NCI-H1092 treated with DMSO at 0.1 percent for 48 hours (cell line): ENCODE measurements around the gene ATF5.

Experiments used
- DNase-seq: peaks from one replicate; lab custom pipeline; 2025; lab: John Stamatoyannopoulos, UW

ATF5 gene, protein sequence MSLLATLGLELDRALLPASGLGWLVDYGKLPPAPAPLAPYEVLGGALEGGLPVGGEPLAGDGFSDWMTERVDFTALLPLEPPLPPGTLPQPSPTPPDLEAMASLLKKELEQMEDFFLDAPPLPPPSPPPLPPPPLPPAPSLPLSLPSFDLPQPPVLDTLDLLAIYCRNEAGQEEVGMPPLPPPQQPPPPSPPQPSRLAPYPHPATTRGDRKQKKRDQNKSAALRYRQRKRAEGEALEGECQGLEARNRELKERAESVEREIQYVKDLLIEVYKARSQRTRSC

DNA sequence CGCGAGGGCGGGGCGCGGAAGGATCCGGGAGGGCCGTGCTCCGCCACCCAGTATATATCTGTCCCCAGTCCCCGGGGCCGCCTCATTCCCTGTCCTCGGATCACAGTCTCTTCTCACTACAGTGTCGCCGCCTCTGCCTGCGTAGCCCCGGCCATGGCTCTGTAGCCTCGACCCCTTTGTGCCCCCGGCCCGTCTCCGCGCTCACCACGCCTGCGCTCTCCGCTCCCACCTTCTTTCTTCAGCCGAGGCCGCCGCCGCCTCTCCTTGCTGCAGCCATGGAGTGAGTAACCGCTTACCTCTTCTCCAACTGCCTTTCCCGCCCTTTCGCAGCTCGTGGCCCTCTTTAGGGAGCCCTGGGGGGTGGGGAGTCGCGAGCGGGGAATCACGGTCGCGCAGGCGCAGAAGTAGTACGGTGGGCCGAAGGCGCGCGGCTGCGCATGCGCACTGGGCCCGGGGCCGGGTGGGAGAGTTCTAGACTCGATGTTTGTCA is at the start of gene ATF5, which contains the start of gene NUP62:
ATF5 (plus strand) TSS at position 85 of the 490 bp plus-strand sequence. CDS start 1,646 bp downstream, outside the sequence.
NUP62 (minus strand) TSS at position 384 of the 490 bp plus-strand sequence. CDS start 19,697 bp downstream, outside the sequence.
- DNase-seq, result peak; percentile 93

DNA sequence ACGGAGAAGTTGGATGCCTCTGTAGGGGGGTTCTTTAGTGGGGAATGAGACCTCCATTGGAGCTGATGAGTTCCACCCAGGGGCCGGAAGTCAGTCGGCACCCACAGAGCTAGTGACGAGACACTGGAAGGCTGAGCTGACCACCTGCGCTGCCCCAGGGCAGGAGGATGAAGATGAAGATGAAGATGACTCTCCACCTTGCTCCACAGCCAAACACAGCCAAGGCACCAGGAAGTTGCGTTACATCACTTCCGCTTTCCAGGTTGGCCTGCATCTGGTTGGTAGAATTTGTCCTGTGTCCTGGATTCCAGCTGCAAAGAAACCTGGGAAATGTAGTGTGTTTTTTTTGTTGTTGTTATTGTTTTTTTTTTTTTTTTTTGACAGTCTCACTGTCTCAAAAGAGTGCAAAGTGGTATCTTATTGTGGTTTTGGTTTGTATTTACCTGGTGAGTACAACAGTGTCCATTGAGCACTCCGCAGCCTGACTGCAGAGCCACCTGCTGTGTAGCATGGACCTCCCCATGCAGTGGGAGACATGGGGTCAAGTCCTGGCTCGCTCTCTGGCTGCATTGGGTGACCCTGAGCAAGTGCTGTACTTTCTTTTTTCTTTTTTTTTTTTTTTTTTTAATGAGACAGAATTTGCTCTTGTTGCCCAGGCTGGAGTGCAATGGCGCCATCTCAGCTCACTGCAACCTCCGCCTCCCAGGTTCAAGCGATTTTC is 49.6 kb upstream of the ATF5 start:
- DNase-seq, result no peak

- DNase-seq, result no peak
These were observed 48.7 kb upstream of the ATF5 start for GRCh38 chr19:49880162-49880869.

DNA sequence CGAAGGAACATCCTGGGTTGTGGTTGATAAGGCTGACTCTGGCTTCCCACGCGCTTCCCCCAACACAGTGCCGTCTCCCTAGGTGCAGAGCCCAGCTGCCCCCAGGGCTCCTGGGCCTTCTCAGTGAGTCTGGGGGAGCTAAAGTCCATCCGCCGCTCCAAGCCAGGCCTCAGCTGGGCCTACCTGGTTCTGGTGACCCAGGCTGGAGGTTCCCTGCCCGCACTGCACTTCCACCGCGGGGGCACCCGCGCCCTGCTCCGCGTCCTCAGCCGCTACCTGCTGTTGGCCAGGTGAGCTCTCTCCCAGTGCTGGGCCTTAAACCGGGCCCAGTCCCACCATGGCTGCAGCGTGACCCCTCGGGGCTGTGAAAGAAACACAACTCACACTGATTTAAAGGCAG is 47.8 kb upstream of the ATF5 start:
- no peak for DNase-seq

DNA sequence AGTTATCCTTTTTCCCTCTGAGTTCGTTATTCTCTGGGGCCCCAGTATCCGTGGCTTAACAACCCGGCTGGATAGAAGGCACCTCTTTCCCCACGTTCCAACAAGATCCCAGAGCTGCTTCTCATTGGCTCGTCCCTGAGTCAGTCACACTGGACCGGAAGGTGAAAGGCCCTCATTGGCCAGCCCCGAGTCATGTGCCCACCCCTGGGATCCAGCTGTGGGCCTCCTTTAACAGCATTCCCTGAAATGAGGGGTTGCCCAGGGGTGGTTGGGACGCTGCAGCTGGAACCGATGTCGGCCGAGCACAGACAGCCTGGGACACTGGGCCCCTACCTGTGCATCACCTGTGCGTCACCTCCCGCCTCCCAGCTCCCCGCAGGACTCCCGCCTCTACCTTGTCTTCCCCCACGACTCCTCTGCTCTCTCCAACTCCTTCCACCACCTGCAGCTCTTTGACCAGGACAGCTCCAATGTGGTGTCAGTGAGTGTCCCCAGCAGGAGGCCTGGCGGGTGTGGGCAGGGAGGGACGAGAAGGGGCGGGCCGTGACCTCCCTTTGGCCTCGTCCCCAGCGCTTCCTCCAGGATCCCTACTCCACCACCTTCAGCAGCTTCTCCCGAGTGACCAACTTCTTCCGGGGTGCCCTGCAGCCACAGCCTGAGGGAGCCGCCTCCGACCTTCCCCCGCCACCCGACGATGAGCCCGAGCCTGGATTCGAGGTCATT is 47.2 kb upstream of the ATF5 start:
- no peak for DNase-seq

GRCh38 chr19:49882643-49883042 is 46.4 kb upstream of the ATF5 start:
- no peak for DNase-seq

- DNase-seq, result no peak
These were observed 45.9 kb upstream of the ATF5 start for GRCh38 chr19:49883094-49883493.

- DNase-seq, result no peak
These were observed 44.9 kb upstream of the ATF5 start for GRCh38 chr19:49884109-49884508.

- DNase-seq, result no peak
These were observed 44.2 kb upstream of the ATF5 start for GRCh38 chr19:49884760-49885159.

- no peak for DNase-seq
These were observed 41.9 kb upstream of the ATF5 start for GRCh38 chr19:49887037-49887664.

GRCh38 chr19:49887665-49888509 is 41.1 kb upstream of the ATF5 start:
- DNase-seq, result no peak

DNA sequence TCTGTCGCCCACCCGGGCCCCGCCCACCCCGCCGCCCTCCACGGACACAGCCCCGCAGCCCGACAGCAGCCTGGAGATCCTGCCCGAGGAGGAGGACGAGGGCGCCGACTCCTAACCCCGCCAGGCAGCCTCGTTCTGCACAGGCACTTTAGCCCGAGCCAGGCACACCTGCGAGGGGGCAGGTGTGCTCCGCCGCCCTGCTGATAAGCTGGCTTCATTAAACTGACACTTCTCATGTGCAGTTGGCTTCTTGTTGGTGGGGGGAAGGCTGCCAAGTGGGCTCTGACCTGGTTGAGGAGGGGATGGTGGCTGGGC is 40.5 kb upstream of the ATF5 start:
- DNase-seq, result no peak

DNA sequence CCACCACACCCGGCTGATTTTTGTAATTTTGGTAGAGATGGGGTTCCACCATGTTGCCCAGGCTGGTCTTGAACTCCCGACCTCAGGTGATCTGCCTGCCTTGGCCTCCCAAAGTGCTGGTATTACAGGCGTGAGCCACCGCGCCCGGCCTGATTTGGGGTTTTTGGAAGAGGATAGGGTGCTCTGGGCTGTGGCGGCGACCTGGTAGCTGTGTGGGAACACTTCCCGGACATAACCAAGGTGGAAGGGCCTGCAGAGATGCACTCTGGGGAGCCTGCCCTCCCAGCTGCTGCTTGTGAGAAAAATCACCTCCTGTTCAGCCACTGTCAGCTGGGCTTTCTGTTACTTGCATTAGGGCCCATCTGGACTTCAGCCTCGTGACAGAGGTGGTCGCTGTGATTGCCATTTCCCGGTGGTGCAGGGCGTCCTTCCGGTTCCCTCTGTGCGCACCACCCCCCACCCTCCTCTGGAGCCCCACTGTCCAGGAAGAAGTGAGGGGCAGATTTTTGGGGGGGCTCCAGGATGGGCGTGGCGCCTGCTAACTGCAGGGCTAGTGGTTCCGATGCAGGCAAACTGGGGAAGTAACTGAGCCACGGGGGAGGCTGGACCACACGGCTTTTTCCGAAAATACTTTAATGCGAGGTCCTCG is 39.8 kb upstream of the ATF5 start:
- DNase-seq, result no peak

DNA sequence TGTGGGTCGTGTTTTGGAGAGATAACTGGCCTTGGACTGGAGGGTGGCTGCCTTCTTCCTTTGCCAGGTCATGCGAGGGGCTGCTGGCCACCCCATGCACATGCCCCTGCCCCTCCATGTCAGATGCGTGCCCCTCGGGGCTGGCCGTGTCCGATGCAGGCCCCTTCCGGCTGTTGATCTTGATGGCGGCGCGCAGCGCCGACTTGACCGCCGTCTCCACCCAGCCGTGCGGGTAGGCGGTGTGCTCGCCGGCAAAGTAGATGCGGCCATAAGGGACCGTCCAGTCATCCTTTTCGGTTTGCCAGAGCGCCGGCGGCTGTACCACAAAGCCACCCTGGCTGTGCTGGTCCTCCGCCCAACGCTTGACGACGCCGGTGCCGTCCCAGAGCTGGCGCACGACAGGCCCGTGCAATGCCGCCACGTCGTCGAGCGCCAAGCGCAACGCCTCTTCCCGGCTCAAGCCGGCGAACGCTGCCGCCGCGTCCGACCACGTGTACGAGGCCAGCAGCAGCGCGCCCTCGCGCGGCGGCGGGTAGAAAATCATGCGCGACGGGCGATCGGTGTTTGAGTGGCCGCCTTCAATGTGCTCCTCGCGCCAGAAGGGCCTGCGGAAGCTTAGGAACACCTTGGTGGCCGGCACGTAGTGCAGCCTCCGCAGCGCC is 39.2 kb upstream of the ATF5 start:
- DNase-seq, result peak; percentile 51

DNA sequence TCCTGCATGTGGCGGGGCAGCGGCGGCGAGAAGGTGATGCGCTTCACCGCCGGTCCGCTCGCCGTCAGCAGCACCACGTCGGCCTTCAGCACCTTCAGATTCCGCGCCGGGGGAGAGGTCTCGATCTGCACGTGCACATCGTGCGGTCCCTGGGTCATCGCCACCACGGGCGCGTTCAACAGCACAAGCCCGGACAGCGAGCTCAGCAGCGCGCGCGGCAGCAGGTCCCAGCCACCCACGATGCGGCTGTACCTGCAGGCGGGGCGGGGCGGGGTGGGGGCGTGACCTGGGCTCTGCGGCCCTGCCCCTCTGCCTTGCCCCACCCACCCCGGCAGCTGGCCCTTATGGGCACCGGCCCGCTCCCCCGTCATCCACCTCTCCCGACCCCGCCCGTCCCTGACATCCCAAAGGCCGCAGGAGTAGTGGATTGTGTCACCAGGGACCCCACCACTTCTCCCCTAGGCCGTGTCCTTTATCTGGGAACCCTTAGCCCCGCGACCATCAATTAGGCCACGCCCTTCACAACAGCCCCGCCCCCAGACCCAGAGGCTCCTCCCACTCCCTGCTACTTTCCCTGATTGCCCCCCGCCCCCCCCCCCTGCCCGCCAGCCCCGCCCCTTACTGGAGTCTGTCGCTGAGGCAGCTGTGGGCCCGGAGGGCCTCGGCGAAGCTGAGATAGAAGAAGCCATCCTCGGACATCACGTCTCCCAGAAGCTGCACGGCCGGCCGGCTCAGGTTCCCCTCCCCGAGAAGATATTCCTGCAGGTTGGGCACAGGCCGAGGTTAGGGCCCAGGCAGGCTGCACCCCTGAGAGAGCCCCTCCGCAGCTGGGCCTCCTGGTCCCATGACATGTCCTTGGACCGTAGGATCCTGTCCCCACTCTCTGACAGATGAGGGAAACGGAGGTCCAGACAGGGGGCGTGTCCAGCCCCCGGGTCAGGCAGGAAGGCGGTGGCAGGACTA is 38.4 kb upstream of the ATF5 start:
- DNase-seq, result peak; percentile 35

DNA sequence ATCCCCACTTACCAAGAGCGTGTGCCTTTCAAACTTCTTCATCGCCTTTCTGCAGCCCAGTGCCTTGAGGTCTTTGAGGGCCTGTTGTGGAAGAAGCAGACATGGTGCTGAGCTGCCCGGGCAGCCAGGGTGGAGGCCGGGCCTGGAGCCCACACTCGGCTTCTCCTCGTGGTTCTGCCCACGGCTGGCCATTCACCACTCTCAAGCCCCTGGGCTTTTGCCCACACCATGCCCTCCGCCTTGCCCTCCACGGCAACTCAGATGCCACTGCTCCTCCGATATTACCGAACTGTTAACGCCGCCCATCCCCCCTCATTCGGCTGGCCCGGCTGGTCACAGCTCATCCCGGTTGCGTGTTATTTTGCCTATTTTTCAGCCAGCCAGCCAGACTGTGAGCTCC is 37.6 kb upstream of the ATF5 start:
- DNase-seq, result no peak

- DNase-seq, result no peak
These were observed 36.3 kb upstream of the ATF5 start for GRCh38 chr19:49892716-49893115.

DNA sequence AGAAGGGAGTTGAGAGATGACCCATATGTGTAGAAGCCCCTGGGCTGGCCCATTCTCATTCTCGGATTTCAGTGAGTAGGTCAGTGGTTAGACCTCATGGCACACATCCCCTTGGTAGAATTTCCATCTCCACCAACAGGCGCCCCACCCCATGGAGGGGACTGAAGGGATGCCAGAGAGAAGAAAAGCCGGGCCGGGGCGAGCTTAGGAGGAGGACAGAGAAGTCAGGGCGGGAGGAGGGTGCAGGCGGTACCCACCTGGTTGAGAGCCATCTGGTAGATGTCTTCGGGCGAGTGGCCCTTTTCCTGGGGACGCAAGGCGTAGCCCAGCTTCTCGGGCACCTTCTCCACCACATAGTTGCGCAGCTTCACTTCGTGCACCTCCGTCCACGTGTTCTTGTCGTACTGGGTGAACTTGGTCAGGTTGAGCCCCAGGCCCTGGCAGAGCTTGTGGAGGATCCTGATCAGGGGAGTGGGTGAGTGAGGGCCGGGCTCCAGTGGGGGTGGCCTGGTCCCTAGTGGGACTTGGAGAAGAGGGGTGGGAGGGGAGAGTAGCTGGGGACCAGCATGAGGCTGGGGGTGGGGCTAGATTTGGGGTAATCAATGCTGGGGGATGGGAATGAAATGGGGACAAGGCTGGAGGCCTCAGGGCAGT is 34.9 kb upstream of the ATF5 start:
- no peak for DNase-seq
